OCI-LY1 (cell line): ENCODE measurements around the gene ALOX15.

Source experiments
- H2AFZ ChIP-seq: fragments of 200-600 bp; sonication (generic), shearing (Covaris generic); 2 replicates; pipeline ENCODE4 v1.6.0; 2014; ENCODE audit warnings: antibody characterized with exemption, mild to moderate bottlenecking, low read length
- H3F3A ChIP-seq: fragments of 200-600 bp; sonication (generic), shearing (Covaris generic); 2 replicates; pipeline ENCODE4 v1.6.0; 2014; ENCODE audit warnings: mild to moderate bottlenecking, antibody characterized with exemption, low read length, moderate library complexity; ENCODE audit not compliant: insufficient read depth
- H3K27ac ChIP-seq: fragments of 200-600 bp; sonication (generic); 2 replicates; pipeline ENCODE4 v1.5.1; 2014; ENCODE audit warnings: low read length, mixed run types, mild to moderate bottlenecking, low read depth; ENCODE audit not compliant: poor library complexity, severe bottlenecking
- H3K27me3 ChIP-seq: fragments of 200-600 bp; sonication (generic); 2 replicates; pipeline ENCODE4 v1.6.0; 2014; ENCODE audit warnings: antibody characterized with exemption, mild to moderate bottlenecking, low read length, moderate library complexity; ENCODE audit not compliant: insufficient read depth
- H3K36me3 ChIP-seq: fragments of 200-600 bp; sonication (generic); 2 replicates; pipeline ENCODE4 v1.6.1; 2014; ENCODE audit warnings: mild to moderate bottlenecking, antibody characterized with exemption, low read length, moderate library complexity, mixed read lengths; ENCODE audit not compliant: insufficient read depth
- H3K4me1 ChIP-seq: fragments of 200-600 bp; sonication (generic); 2 replicates; pipeline ENCODE4 v1.5.1; 2014; ENCODE audit warnings: mild to moderate bottlenecking, low read length, moderate library complexity; ENCODE audit not compliant: insufficient read depth, severe bottlenecking
- H3K4me2 ChIP-seq: fragments of 200-600 bp; sonication (generic), shearing (Covaris generic); 2 replicates; pipeline ENCODE4 v1.6.1; 2014; ENCODE audit warnings: low read length
- H3K4me3 ChIP-seq: fragments of 200-600 bp; sonication (generic); 2 replicates; pipeline ENCODE4 v1.5.1; 2014; ENCODE audit warnings: low read length, low read depth, mild to moderate bottlenecking, mixed read lengths; ENCODE audit not compliant: poor library complexity, severe bottlenecking
- H3K79me2 ChIP-seq: fragments of 200-600 bp; shearing (Covaris generic); 2 replicates; pipeline ENCODE4 v1.6.1; 2016; ENCODE audit warnings: mixed run types, low read length, mixed read lengths; ENCODE audit not compliant: insufficient read depth
- H3K9ac ChIP-seq: fragments of 200-600 bp; sonication (generic), shearing (Covaris generic); 2 replicates; pipeline ENCODE4 v1.6.1; 2014; ENCODE audit warnings: mild to moderate bottlenecking, low read length, mixed read lengths
- H3K9me2 ChIP-seq: fragments of 200-600 bp; sonication (generic), shearing (Covaris generic); 2 replicates; pipeline ENCODE4 v1.6.1; 2014; ENCODE audit warnings: low read depth, mild to moderate bottlenecking, low read length, mixed read lengths
- H3K9me3 ChIP-seq: fragments of 200-600 bp; shearing (Covaris generic); 2 replicates; pipeline ENCODE4 v1.6.1; 2014; ENCODE audit warnings: low read length, mixed read lengths
- H4K20me1 ChIP-seq: fragments of 200-600 bp; sonication (generic), shearing (Covaris generic); 2 replicates; pipeline ENCODE4 v1.6.0; 2016; ENCODE audit warnings: mild to moderate bottlenecking, low read length; ENCODE audit not compliant: insufficient read depth
- EZH2 ChIP-seq: fragments of 200-600 bp; sonication (generic), shearing (Covaris generic); IDR thresholded peaks from 2 replicates; pipeline ENCODE4 v1.8.0; 2017; ENCODE audit warnings: borderline replicate concordance, mixed run types, mild to moderate bottlenecking, antibody characterized with exemption, low read length, moderate library complexity, mixed read lengths
- TF ChIP-seq, protein P1 (sequence below): fragments of 200-600 bp; sonication (generic), shearing (Covaris generic); IDR thresholded peaks from 2 replicates; pipeline ENCODE4 v1.5.1; 2017; ENCODE audit warnings: mild to moderate bottlenecking, antibody characterized with exemption, low read length, moderate library complexity, mixed read lengths

Gene ALOX15

DNA sequence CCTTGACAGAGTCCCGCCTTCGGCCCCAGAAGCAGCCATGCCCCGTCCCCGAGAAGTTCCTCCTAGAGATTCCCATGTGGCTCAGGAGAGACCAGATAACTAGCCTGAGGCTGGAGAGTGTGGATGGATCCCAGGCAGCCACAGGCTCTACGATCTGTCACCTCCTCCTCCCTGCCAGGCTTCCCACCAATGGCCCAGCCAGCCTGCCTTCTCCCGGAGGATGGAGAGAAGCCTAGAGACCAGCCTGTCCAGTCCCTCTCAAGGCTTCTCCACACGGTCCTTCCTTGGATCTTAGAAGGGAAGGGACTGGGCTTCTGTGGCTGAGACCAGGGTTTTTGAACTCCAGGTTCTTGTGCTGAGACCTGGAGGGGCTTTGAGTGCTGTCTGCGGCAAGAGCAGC, 58.8 kb downstream of the ALOX15 start:
- Histone ChIP-seq H3K4me3 (no peak overlapping the region), H3K9me2 (no peaks in the 10 kb centered on the region), H3K4me1 (no peaks in the 10 kb centered on the region), H3K4me2 (no peak overlapping the region), H3K9me3 (no peaks in the 10 kb centered on the region), H3K79me2 (no peaks in the 10 kb centered on the region), H3F3A (no peaks in the 10 kb centered on the region), H2AFZ (no peak overlapping the region), H3K9ac (no peak overlapping the region), H3K36me3 (no peaks in the 10 kb centered on the region), H3K27me3 (peaks cover 5% of the 10 kb centered on the region; the same call in 1 of the 2 replicates), H4K20me1 (no peaks in the 10 kb centered on the region), H3K27ac (no peak overlapping the region)
- TF ChIP-seq EZH2, result no peak
- TF ChIP-seq, protein P1, sequence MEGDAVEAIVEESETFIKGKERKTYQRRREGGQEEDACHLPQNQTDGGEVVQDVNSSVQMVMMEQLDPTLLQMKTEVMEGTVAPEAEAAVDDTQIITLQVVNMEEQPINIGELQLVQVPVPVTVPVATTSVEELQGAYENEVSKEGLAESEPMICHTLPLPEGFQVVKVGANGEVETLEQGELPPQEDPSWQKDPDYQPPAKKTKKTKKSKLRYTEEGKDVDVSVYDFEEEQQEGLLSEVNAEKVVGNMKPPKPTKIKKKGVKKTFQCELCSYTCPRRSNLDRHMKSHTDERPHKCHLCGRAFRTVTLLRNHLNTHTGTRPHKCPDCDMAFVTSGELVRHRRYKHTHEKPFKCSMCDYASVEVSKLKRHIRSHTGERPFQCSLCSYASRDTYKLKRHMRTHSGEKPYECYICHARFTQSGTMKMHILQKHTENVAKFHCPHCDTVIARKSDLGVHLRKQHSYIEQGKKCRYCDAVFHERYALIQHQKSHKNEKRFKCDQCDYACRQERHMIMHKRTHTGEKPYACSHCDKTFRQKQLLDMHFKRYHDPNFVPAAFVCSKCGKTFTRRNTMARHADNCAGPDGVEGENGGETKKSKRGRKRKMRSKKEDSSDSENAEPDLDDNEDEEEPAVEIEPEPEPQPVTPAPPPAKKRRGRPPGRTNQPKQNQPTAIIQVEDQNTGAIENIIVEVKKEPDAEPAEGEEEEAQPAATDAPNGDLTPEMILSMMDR, result no peak

DNA sequence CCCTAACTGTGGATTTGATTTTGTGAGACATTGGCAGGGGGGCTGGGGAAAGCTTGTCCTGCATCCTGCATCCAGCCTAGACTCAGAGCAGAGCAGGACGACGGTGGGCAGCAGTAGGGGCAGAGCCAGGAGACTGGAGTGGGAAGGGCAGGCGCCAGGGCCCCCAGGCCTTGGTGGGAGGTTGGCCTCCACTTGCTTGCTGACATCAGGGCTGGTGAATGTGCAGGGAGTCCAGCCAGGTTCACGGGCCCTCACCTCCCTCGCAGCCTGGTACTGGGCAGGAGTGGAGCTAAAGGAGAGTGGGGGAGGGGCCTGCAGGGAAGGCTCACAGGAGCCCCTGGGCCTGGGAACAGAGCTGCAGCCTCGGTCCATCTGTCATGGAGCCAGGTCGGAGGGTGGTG, 59.4 kb downstream of the ALOX15 start:
- H3K4me1 ChIP-seq, result no peaks in the 10 kb centered on the region
- no peaks in the 10 kb centered on the region for H3F3A ChIP-seq
- H3K79me2 ChIP-seq, result no peaks in the 10 kb centered on the region
- no peaks in the 10 kb centered on the region for H3K9me3 ChIP-seq
- H3K9ac ChIP-seq, result no peak overlapping the region
- no peak overlapping the region for H3K27ac ChIP-seq
- no peaks in the 10 kb centered on the region for H3K36me3 ChIP-seq
- no peak overlapping the region for H2AFZ ChIP-seq
- H3K27me3 ChIP-seq, result peaks cover 5% of the 10 kb centered on the region; the same call in 1 of the 2 replicates
- TF ChIP-seq, protein P1, result no peak
- no peak for TF ChIP-seq EZH2
- no peak overlapping the region for H3K4me2 ChIP-seq
- H3K4me3 ChIP-seq, result no peak overlapping the region
- no peaks in the 10 kb centered on the region for H4K20me1 ChIP-seq
- H3K9me2 ChIP-seq, result no peaks in the 10 kb centered on the region
